Prostate gland (tissue), 2 donors: Measurements from ENCODE around the gene STK17B.

Experiments
- CTCF ChIP-seq, 4 experiments: fragments of 200-600 bp in 2 of 4; fragments of 450-650 bp in 2 of 4; sonication (generic) in 2 of 4; IDR thresholded peaks; 1 replicate in 3 of 4; 2 replicates in 1 of 4; pipeline ENCODE4 v1.5.1; 2016 to 2019; ENCODE audit warnings: antibody characterized with exemption in 4 of 4, mild to moderate bottlenecking in 2 of 4, moderate library complexity in 2 of 4
- POLR2A ChIP-seq: fragments of 450-650 bp; IDR thresholded peaks from one replicate; pipeline ENCODE4 v1.6.1; 2016; ENCODE audit warnings: antibody characterized with exemption, mild to moderate bottlenecking
- POLR2AphosphoS5 ChIP-seq: sonication (generic); formaldehyde crosslinking; IDR thresholded peaks from one replicate; pipeline ENCODE4 v1.6.1; 2017; ENCODE audit warnings: antibody characterized with exemption

DNA sequence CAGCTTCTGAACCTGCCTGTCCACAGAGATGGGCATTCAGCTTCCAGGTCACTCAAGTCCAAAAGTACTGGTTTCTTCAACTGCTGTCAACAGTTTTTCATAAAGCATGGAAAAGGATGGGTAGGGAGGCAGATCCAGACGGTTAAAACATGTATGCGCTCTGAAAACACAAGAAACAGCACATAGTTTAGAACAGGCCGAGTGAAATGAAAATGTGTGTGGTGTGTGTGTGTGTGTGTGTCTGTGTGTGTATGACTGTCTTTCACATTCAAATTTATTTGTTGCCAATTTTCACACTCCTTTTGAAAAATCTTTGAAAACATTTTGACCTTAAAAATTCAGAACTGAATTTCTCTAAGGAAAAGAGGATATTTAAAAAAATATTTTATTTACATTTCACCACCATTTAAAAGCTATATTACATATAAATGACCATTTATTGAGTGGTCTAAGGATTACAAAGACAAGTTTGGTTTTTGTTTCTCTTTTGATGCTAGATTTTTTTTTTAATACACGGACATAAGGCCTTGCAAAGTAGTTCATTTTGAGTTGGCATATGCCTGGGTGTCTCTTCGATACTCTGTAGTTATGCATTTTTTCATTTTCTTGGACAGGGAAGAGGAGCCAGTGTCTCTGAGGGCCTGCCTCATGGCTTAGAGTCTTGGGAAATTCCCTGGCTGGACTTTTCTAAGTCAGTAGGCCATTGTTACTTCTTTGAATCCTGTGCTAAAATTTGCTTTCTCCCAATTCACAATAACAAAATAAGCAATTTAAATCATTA lies 30.0 kb upstream of the STK17B start:
- TF ChIP-seq CTCF (IDR thresholded peaks at IDR 0.05) = no peak
- TF ChIP-seq POLR2AphosphoS5 = no peak
- no peak for TF ChIP-seq POLR2A
